GM21717 (cell line): ENCODE data around the gene ZNF423.

Experiments used
- ATAC-seq: cut with Tn5 transposase; IDR thresholded peaks from one replicate; pipeline ENCODE4 v1.9.1; 2021; ENCODE audit warnings: mild to moderate bottlenecking, moderate library complexity; ENCODE audit not compliant: unreplicated experiment

The ZNF423 gene

GRCh38 chr16:49849754-49850108, 6.2 kb downstream of the ZNF423 start:
- no peak for ATAC-seq

GRCh38 chr16:49849037-49849753, 6.7 kb downstream of the ZNF423 start:
- no peak for ATAC-seq

GRCh38 chr16:49848530-49848929, 7.4 kb downstream of the ZNF423 start:
- no peak for ATAC-seq

GRCh38 chr16:49846800-49847199, 9.1 kb downstream of the ZNF423 start:
- no peak for ATAC-seq

GRCh38 chr16:49844359-49844758, 11.6 kb downstream of the ZNF423 start:
- no peak for ATAC-seq

DNA sequence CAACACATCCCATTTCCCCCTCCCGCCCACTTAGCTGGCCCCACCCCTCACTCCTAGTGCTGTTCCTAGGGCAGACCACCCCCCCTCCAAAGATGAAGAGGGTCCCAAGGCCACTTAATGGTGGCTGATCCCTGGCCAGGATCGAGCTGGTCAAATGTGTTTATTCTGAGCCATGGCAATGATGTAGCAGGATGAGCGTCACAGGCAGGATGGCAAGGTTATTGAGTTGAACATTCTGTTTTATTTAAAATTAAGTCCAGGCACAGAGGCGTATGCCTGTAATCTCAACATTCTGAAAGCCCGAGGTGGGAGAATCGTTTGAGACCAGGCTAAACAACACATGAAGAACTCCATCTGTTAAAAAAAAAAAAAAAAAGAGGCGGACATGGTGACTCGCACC, 12.2 kb downstream of the ZNF423 start:
- no peak for ATAC-seq

DNA sequence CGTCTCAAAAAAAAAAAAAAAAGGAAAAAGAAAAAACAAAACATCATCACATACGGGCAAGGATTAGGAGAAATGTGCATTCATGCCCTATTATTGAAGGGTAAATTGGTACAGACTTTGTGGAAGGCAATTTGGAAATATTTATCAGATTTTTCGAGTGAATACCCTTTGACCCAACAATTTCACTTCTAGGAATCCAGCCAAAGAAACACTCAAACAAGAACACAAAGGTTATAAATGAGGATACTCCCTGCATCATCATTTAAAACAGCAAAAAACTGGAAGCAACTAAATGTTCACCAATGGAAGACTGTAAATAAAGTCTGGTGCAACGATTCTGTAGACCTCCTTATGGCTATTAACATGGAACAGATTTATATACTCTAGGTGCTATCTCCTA, 12.9 kb downstream of the ZNF423 start:
- ATAC-seq = no peak

GRCh38 chr16:49839017-49839825, 16.7 kb downstream of the ZNF423 start:
- no peak for ATAC-seq

DNA sequence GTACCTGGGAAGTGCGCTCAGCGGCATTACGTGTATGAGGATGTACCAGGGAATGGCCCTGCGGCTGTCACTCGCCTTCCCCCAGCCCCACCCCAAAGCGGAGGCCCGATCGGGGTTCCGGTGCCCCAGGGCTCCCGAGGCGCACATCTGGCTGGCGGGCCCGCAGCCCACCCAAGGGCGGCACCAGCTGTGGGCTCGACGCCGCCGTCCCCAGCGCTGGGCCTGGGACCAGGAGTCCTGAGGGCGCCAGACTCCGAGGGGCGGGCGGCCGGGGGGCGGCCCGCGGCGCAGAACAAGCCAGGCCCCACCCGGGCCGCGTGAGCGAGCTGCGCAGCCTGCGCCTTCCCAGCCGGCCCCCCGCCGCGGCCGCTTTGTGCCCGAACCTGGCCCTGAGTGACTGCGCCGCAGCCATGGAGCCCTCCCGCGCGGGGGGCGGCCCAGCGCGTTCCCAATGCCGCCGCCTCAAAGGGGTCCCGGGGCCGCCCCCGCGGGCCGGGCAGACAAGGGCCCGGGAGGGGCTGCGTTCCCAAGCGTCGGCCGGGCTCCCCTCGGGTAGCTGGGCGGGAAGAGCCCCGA, 17.4 kb downstream of the ZNF423 start:
- no peak for ATAC-seq

DNA sequence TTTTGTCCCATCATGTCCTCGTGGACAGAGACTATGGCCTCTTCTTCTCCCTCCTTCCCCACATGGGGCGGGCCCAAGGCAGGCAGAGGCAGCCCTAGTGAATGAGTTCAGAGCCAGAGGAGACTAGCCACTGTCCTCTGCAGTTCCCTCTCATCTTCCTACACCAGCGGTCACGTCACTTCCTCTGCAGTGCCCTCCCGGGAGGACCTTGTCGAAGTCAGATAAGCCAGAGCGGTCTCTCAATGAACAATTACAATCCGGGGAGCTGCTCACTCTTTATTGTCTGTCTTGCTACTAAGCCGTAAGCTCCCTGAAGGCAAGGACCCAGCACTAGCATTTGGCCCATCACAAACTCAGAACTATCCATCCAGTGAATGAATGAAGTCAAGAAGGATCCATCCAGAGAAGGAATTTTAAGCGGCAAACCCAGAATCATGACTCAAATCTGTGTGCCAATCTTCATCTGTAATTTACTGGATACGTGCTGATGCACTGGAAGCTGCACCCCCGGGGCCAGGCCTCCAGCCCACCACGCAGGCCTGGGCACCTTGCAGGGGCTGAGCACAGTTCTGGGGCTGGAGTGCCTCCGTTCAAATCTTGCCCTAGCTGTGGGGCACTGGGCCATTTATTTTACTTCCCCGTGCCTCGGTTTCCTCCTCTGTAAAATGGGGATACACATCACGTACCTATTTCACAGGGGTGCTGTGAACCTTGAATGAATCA, 18.1 kb downstream of the ZNF423 start:
- no peak for ATAC-seq

GRCh38 chr16:49836668-49837067, 19.2 kb downstream of the ZNF423 start:
- no peak for ATAC-seq

DNA sequence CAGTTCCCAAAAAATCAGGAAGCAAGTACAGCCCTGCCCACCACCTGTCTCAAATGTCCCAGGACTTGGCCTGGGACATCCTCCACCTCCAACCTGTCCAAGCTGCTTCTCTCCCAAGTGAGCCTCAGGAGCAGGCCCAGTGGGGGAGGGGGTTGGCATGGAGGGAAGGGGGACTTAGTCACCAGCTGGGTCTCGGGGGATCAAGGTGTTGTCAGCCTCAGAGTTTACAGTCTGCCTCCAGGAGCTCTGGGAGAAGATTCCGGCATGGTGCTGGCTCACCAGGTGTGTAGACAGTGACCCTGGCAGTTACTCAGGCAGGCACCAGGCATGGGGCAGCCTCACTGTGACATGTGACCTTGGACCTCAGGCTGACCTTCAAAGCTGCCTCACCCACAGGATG, 19.7 kb downstream of the ZNF423 start:
- ATAC-seq = no peak

DNA sequence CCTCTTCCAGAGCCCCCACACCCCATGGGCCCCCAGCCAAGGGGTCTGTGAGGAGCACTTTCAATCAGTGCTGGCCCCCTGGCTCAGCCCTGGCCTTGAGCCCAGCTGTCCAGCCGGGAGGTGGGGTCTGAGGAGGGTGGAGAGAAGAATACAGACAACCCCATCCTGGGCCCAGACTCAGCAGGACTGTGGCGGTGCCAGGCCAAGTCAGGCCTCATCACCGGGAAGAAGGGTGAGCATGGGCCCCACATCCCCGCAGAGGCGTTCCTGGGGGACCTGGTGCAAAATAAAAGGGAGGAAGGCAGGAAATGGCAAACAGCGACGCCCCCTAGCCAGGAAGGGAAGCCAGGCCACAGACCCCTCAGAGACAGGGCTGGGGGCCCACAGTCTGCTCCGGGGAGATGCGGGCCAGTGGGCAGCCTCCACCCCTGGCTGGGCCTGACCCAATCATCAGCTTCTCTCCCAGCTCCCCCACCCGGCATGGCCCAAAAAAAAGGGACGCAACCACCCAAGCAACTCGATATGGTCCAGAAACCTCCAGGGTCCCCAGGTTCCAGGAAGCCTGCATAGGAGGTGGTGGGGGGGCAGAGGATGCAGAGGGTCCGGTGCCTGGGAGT, 20.6 kb downstream of the ZNF423 start:
- ATAC-seq = no peak

- no peak for ATAC-seq
Measured at GRCh38 chr16:49834531-49835151, 21.3 kb downstream of the ZNF423 start.

DNA sequence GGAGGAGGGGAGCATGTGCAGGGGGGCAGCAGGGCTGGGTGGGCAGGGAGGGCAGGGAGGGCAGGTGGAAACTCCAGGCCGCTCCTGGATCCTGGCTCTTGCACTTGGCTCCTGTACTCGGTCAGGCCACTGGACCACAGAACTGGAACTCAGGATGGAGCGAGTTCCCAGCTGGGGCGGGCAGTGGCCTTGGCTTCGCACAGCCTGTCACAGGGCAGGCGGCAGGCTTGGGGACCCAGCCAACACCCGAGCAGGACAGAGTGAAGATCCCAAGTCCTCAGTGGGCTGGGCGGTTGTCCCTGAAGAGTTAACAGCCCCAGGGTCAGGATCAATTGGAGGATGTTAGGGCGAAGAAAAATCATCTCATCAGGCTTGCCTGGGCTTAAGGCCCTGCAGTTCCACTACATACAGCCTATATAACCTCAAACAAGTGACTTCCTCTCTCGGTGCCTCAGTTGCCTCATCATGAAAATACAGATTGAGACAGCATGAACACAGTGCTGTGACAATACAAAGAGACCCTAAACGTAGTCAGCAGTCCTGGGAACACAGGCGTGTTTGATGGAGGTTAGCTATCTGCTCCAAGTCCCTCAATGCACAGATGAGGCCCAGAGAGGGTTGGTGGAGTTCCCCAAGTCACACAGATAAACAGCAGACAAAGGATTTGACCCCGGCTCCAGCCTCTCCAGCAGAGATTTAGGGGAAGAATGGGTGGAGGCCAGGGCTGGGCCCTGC, 21.9 kb downstream of the ZNF423 start:
- no peak for ATAC-seq

GRCh38 chr16:49833085-49833484, 22.8 kb downstream of the ZNF423 start:
- no peak for ATAC-seq

DNA sequence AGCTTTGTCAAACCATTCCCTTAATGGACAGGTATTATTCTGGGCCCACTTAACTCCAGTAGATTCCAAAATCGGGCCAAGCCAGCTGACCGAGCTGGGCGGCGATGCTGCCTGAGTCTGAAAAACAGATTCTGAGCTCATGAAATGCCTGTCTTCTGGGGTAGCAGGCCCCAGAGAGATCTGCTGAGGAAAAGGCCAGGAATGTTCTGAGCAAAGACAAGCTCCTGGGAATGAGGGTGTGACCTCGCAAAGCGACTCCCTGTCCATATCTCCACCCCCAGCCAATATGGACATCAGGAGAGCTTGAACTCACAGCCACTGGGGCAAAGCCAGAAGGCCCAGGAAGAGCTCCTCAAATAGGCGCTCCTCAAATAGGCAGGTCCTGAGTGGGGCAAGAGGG, 23.7 kb downstream of the ZNF423 start:
- ATAC-seq = no peak

GRCh38 chr16:49830873-49831272, 25.0 kb downstream of the ZNF423 start:
- no peak for ATAC-seq

DNA sequence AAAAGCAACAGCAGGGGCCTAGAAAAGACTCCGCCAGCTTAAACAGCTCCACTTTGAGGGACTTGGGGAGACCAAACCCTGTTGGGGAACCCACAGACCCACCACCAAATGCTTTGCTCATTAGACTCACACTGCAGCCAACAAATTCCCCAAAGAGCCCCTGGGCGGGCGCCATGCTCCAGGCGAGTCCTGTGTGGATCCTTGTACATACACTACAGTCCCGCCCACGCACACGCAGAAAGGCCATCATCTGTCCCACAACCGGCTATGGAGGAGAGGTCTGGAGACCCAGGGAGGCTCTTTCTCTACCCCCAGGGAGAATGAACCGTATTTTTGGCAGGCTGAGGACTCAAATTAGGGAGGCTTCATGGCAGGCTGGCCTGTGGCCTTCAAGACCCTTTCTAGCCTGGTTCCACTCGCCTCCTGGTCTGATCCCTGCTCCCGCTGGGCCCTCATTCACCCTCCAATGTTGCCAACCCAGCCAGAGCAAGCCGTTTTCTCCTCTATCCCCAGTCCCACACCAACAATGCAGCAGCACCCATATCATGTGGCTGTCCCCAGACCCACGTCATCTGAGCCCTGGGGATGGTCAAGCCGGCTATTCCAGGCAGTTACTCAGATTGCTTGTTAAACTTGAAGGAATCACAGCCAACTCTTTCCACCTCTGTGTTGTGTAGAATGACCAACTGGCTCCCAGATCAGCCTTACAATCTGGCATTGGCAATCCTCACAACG, 27.2 kb downstream of the ZNF423 start:
- ATAC-seq = no peak
